ENCODE data around the gene COX7A1.

COX7A1 gene

DNA sequence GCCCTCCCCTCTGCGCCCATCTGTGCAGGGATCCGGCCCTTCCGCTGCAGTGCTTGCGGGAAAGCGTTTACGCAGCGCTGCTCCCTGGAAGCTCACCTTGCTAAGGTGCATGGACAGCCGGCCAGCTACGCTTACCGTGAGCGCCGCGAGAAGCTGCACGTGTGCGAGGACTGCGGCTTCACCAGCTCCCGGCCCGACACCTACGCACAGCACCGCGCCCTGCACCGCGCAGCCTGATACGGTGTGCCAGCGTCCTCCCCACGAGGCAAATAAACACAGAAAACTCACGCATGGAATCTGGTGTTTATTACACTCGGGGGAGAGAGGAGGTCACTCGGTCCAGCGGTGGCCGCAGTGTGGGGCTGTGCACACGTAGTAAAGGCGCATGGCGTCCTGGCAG, 38.8 kb downstream of the COX7A1 start:
- FAIRE-seq (no peak), DNase-seq (ENCODE audit: low spot score) (no peak)

DNA sequence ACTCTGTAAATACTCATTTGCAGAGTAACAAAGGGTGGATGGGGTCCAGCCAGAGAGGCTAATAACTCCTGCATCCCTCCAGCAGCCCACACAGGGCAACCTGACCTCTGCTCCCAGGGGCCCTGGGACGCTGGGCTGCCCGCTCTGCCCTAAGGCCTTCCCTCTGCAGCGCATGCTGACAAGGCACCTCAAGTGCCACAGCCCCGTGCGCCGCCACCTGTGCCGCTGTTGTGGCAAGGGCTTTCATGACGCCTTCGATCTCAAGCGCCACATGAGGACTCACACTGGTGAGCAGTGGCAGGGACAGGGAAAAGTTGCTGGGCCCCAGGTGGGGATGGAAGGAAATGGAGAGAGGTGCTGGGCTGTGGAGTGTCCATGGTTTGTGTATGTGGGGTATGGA, 39.6 kb downstream of the COX7A1 start:
- FAIRE-seq, result no peak
- DNase-seq (ENCODE audit: low spot score), result no peak

GRCh38 chr19:36111200-36111539, 41.1 kb downstream of the COX7A1 start:
- no peak for FAIRE-seq
- no peak for DNase-seq (ENCODE audit: low spot score)

GRCh38 chr19:36110487-36111199, 41.6 kb downstream of the COX7A1 start, which contains the start of gene OVOL3:
Gene OVOL3 (plus strand): TSS chr19:36111143. CDS start chr19:36111203, 60 bp downstream.
- FAIRE-seq, result no peak
- DNase-seq (ENCODE audit: low spot score), result no peak

- FAIRE-seq (no peak), DNase-seq (ENCODE audit: low spot score) (no peak)
These were observed 43.6 kb downstream of the COX7A1 start for GRCh38 chr19:36108684-36109083.

GRCh38 chr19:36106991-36107390, 45.3 kb downstream of the COX7A1 start:
- DNase-seq (ENCODE audit: low spot score), result no peak
- FAIRE-seq, result no peak

- FAIRE-seq (no peak), DNase-seq (ENCODE audit: low spot score) (no peak)
These were observed 45.8 kb downstream of the COX7A1 start for GRCh38 chr19:36106441-36106840.

- DNase-seq (ENCODE audit: low spot score) (no peak), FAIRE-seq (no peak)
These were observed 48.2 kb downstream of the COX7A1 start for GRCh38 chr19:36103842-36104552.

- FAIRE-seq (no peak), DNase-seq (ENCODE audit: low spot score) (no peak)
These were observed 49.1 kb downstream of the COX7A1 start for GRCh38 chr19:36103040-36103626.

GRCh38 chr19:36101550-36102327, 50.5 kb downstream of the COX7A1 start:
- FAIRE-seq (no peak), DNase-seq (ENCODE audit: low spot score) (no peak)
